ENCODE results near the gene KLHDC2.
"Not testable (repeated sequence)": the region's sequence is repeated elsewhere in the genome, so short reads cannot be mapped to it uniquely, and the experiment has no call there.

The KLHDC2 gene

GRCh38 chr14:49774106-49774505 is 6.2 kb downstream of the KLHDC2 start:
- DNase-seq (ENCODE audit: insufficient read length, low spot score): no peak

GRCh38 chr14:49778421-49778820 is 10.5 kb downstream of the KLHDC2 start:
- no peak for FAIRE-seq
- TF ChIP-seq SPI1 (IDR thresholded peaks at IDR 0.05; ENCODE audit: low read depth, low read length) (no peak), POLR2AphosphoS5 (IDR thresholded peaks at IDR 0.05; ENCODE audit: low read depth, low read length) (no peak), POLR2A (IDR thresholded peaks at IDR 0.05; ENCODE audit: low read depth, low read length) (no peak)
- DNase-seq (ENCODE audit: insufficient read length, low spot score): no peak

More at GRCh38 chr14:49774106-49774505, 6.2 kb downstream of the KLHDC2 start:
- TF ChIP-seq POLR2A (IDR thresholded peaks at IDR 0.05; ENCODE audit: low read depth, low read length) (no peak), PAX5 (IDR thresholded peaks at IDR 0.05; ENCODE audit: insufficient read depth, low read length, severe bottlenecking) (no peak), POU2F2 (IDR thresholded peaks at IDR 0.05; ENCODE audit: low read depth, low read length) (no peak)
- FAIRE-seq: no peak

GRCh38 chr14:49781040-49781439 is 13.1 kb downstream of the KLHDC2 start:
- not testable (repeated sequence) for DNase-seq (ENCODE audit: insufficient read length, low spot score); FAIRE-seq

- no peak for TF ChIP-seq PAX5 (IDR thresholded peaks at IDR 0.05; ENCODE audit: insufficient read depth, low read length, severe bottlenecking)
- TF ChIP-seq SPI1 (IDR thresholded peaks at IDR 0.05; ENCODE audit: low read depth, low read length): no peak
- TF ChIP-seq POU2F2 (IDR thresholded peaks at IDR 0.05; ENCODE audit: low read depth, low read length): no peak
- no peak for TF ChIP-seq POLR2A (IDR thresholded peaks at IDR 0.05; ENCODE audit: low read depth, low read length)
- no peak for TF ChIP-seq TAF1 (IDR thresholded peaks at IDR 0.05; ENCODE audit: low read depth, low read length)
- DNase-seq (ENCODE audit: insufficient read length, low spot score) (no peak), FAIRE-seq (no peak)
Observed at GRCh38 chr14:49783394-49784014, 15.6 kb downstream of the KLHDC2 start.

- FAIRE-seq: no peak
- TF ChIP-seq TAF1 (IDR thresholded peaks at IDR 0.05; ENCODE audit: low read depth, low read length) (no peak), POU2F2 (IDR thresholded peaks at IDR 0.05; ENCODE audit: low read depth, low read length) (no peak), SPI1 (IDR thresholded peaks at IDR 0.05; ENCODE audit: low read depth, low read length) (no peak), POLR2A (IDR thresholded peaks at IDR 0.05; ENCODE audit: low read depth, low read length) (no peak), POLR2AphosphoS5 (IDR thresholded peaks at IDR 0.05; ENCODE audit: low read depth, low read length) (no peak)
- DNase-seq (ENCODE audit: insufficient read length, low spot score): no peak
Observed at GRCh38 chr14:49786315-49786714, 18.4 kb downstream of the KLHDC2 start.

- TF ChIP-seq POU2F2 (IDR thresholded peaks at IDR 0.05; ENCODE audit: low read depth, low read length) (no peak), SPI1 (IDR thresholded peaks at IDR 0.05; ENCODE audit: low read depth, low read length) (no peak), POLR2AphosphoS5 (IDR thresholded peaks at IDR 0.05; ENCODE audit: low read depth, low read length) (no peak), TAF1 (IDR thresholded peaks at IDR 0.05; ENCODE audit: low read depth, low read length) (no peak), POLR2A (IDR thresholded peaks at IDR 0.05; ENCODE audit: low read depth, low read length) (no peak), PAX5 (IDR thresholded peaks at IDR 0.05; ENCODE audit: insufficient read depth, low read length, severe bottlenecking) (no peak)
- no peak for FAIRE-seq
Observed at GRCh38 chr14:49792618-49793017, 24.7 kb downstream of the KLHDC2 start.

GRCh38 chr14:49796025-49796424 is 28.1 kb downstream of the KLHDC2 start:
- DNase-seq (ENCODE audit: insufficient read length, low spot score): no peak
- FAIRE-seq: no peak
- no peak for TF ChIP-seq POLR2A (IDR thresholded peaks at IDR 0.05; ENCODE audit: low read depth, low read length)
- TF ChIP-seq PAX5 (IDR thresholded peaks at IDR 0.05; ENCODE audit: insufficient read depth, low read length, severe bottlenecking): no peak
- TF ChIP-seq SPI1 (IDR thresholded peaks at IDR 0.05; ENCODE audit: low read depth, low read length): no peak
- TF ChIP-seq POU2F2 (IDR thresholded peaks at IDR 0.05; ENCODE audit: low read depth, low read length): no peak
- no peak for TF ChIP-seq TAF1 (IDR thresholded peaks at IDR 0.05; ENCODE audit: low read depth, low read length)
- no peak for TF ChIP-seq POLR2AphosphoS5 (IDR thresholded peaks at IDR 0.05; ENCODE audit: low read depth, low read length)

More at GRCh38 chr14:49792618-49793017, 24.7 kb downstream of the KLHDC2 start:
- DNase-seq (ENCODE audit: insufficient read length, low spot score): no peak

- no peak for FAIRE-seq
Observed at GRCh38 chr14:49808780-49809179, 40.8 kb downstream of the KLHDC2 start.

GRCh38 chr14:49816118-49816517 is 48.2 kb downstream of the KLHDC2 start:
- DNase-seq (ENCODE audit: insufficient read length, low spot score); FAIRE-seq: not testable (repeated sequence)

More at GRCh38 chr14:49808780-49809179, 40.8 kb downstream of the KLHDC2 start:
- no peak for TF ChIP-seq TAF1 (IDR thresholded peaks at IDR 0.05; ENCODE audit: low read depth, low read length)
- no peak for TF ChIP-seq POU2F2 (IDR thresholded peaks at IDR 0.05; ENCODE audit: low read depth, low read length)
- TF ChIP-seq SPI1 (IDR thresholded peaks at IDR 0.05; ENCODE audit: low read depth, low read length): no peak
- TF ChIP-seq PAX5 (IDR thresholded peaks at IDR 0.05; ENCODE audit: insufficient read depth, low read length, severe bottlenecking): no peak
- no peak for TF ChIP-seq POLR2AphosphoS5 (IDR thresholded peaks at IDR 0.05; ENCODE audit: low read depth, low read length)
- no peak for TF ChIP-seq POLR2A (IDR thresholded peaks at IDR 0.05; ENCODE audit: low read depth, low read length)
- no peak for DNase-seq (ENCODE audit: insufficient read length, low spot score)

GRCh38 chr14:49816844-49817243 is 48.9 kb downstream of the KLHDC2 start:
- TF ChIP-seq POU2F2 (IDR thresholded peaks at IDR 0.05; ENCODE audit: low read depth, low read length) (no peak), TAF1 (IDR thresholded peaks at IDR 0.05; ENCODE audit: low read depth, low read length) (no peak), POLR2A (IDR thresholded peaks at IDR 0.05; ENCODE audit: low read depth, low read length) (no peak), SPI1 (IDR thresholded peaks at IDR 0.05; ENCODE audit: low read depth, low read length) (no peak), PAX5 (IDR thresholded peaks at IDR 0.05; ENCODE audit: insufficient read depth, low read length, severe bottlenecking) (no peak), POLR2AphosphoS5 (IDR thresholded peaks at IDR 0.05; ENCODE audit: low read depth, low read length) (no peak)
- FAIRE-seq (no peak), DNase-seq (ENCODE audit: insufficient read length, low spot score) (no peak)

- DNase-seq (ENCODE audit: insufficient read length, low spot score): no peak
- TF ChIP-seq PAX5 (IDR thresholded peaks at IDR 0.05; ENCODE audit: insufficient read depth, low read length, severe bottlenecking) (no peak), POU2F2 (IDR thresholded peaks at IDR 0.05; ENCODE audit: low read depth, low read length) (no peak), SPI1 (IDR thresholded peaks at IDR 0.05; ENCODE audit: low read depth, low read length) (no peak), POLR2AphosphoS5 (IDR thresholded peaks at IDR 0.05; ENCODE audit: low read depth, low read length) (no peak), TAF1 (IDR thresholded peaks at IDR 0.05; ENCODE audit: low read depth, low read length) (no peak), POLR2A (IDR thresholded peaks at IDR 0.05; ENCODE audit: low read depth, low read length) (no peak)
- FAIRE-seq: no peak
Observed at GRCh38 chr14:49820176-49820575, 52.2 kb downstream of the KLHDC2 start.
